H9 (cell line): ENCODE measurements around the gene CDH23. TPM values are rescaled to one million over a fixed set of nuclear protein-coding genes. Genes with fewer than 3 reads are reported as not detected.

ENCODE experiments used
- DNase-seq: peaks from one replicate; pipeline ENCODE4 v3.0.0-alpha.2; 2017
- H2AFZ ChIP-seq: one replicate; pipeline ENCODE4 v1.6.1; 2013; ENCODE audit warnings: mild to moderate bottlenecking, low read length, control low read depth, moderate library complexity
- H2AK5ac ChIP-seq: 2 replicates; pipeline ENCODE4 v1.6.1; 2013; ENCODE audit warnings: low read length, control low read depth, mixed read lengths; ENCODE audit not compliant: insufficient read length
- H2BK120ac ChIP-seq: one replicate; pipeline ENCODE4 v1.6.1; 2013; ENCODE audit warnings: low read depth, mild to moderate bottlenecking, low read length, control low read depth, inconsistent platforms; ENCODE audit not compliant: poor library complexity, severe bottlenecking
- H2BK12ac ChIP-seq: 2 replicates; pipeline ENCODE4 v1.6.1; 2013; ENCODE audit warnings: low read length, control low read depth, mixed read lengths, low read depth; ENCODE audit not compliant: insufficient read length
- H2BK15ac ChIP-seq: 2 replicates; pipeline ENCODE4 v1.6.1; 2013; ENCODE audit warnings: low read depth, low read length, control low read depth
- H2BK20ac ChIP-seq: one replicate; pipeline ENCODE4 v1.6.1; 2013; ENCODE audit warnings: low read depth, mild to moderate bottlenecking, low read length, control low read depth, inconsistent platforms; ENCODE audit not compliant: poor library complexity, severe bottlenecking
- H2BK5ac ChIP-seq: 2 replicates; pipeline ENCODE4 v1.6.1; 2013; ENCODE audit warnings: low read length, control low read depth, mixed read lengths; ENCODE audit not compliant: insufficient read length
- H3K14ac ChIP-seq: 2 replicates; pipeline ENCODE4 v1.6.1; 2013; ENCODE audit warnings: low read length, control low read depth; ENCODE audit not compliant: insufficient read depth
- H3K18ac ChIP-seq: 2 replicates; pipeline ENCODE4 v1.6.1; 2013; ENCODE audit warnings: low read depth, mild to moderate bottlenecking, mixed read lengths, low read length, control low read depth; ENCODE audit not compliant: insufficient read length
- H3K23ac ChIP-seq: 2 replicates; pipeline ENCODE4 v1.6.1; 2013; ENCODE audit warnings: low read length, control low read depth, mixed read lengths, low read depth; ENCODE audit not compliant: insufficient read length
- H3K23me2 ChIP-seq: 2 replicates; pipeline ENCODE4 v1.6.1; 2013; ENCODE audit warnings: low read depth, mild to moderate bottlenecking, mixed read lengths, low read length, control low read depth; ENCODE audit not compliant: insufficient read length, poor library complexity, severe bottlenecking
- H3K27ac ChIP-seq: 2 replicates; pipeline ENCODE4 v1.5.1; 2013; ENCODE audit warnings: low read length, control low read depth, mixed read lengths, low read depth; ENCODE audit not compliant: insufficient read length
- H3K27me3 ChIP-seq: 2 replicates; pipeline ENCODE4 v1.6.1; 2013; ENCODE audit warnings: low read length, control low read depth, inconsistent platforms; ENCODE audit not compliant: insufficient read depth
- H3K4ac ChIP-seq: 2 replicates; pipeline ENCODE4 v1.6.1; 2013; ENCODE audit warnings: low read depth, mild to moderate bottlenecking, control low read depth, inconsistent platforms, low read length, moderate library complexity
- H3K4me1 ChIP-seq: 2 replicates; pipeline ENCODE4 v1.6.1; 2013; ENCODE audit warnings: low read length, control low read depth, inconsistent platforms; ENCODE audit not compliant: insufficient read depth
- H3K4me2 ChIP-seq: 2 replicates; pipeline ENCODE4 v1.6.1; 2013; ENCODE audit warnings: low read length, control low read depth, mixed read lengths; ENCODE audit not compliant: insufficient read length, insufficient read depth
- H3K56ac ChIP-seq: 2 replicates; pipeline ENCODE4 v1.6.1; 2013; ENCODE audit warnings: low read depth, mild to moderate bottlenecking, mixed read lengths, low read length, control low read depth; ENCODE audit not compliant: insufficient read length
- H3K79me1 ChIP-seq: 2 replicates; pipeline ENCODE4 v1.6.1; 2013; ENCODE audit warnings: low read depth, mild to moderate bottlenecking, moderate library complexity, low read length, control low read depth, inconsistent platforms; ENCODE audit not compliant: insufficient read depth, poor library complexity, severe bottlenecking
- H3K79me2 ChIP-seq: 2 replicates; pipeline ENCODE4 v1.6.1; 2013; ENCODE audit warnings: low read length, control low read depth, inconsistent platforms; ENCODE audit not compliant: insufficient read depth
- H3K9ac ChIP-seq: 2 replicates; pipeline ENCODE4 v1.6.1; 2013; ENCODE audit warnings: low read length, control low read depth, mixed read lengths; ENCODE audit not compliant: insufficient read length; ENCODE audit errors: extremely low read depth
- H3K9me3 ChIP-seq: one replicate; pipeline ENCODE4 v1.6.1; 2013; ENCODE audit warnings: low read depth, low read length, inconsistent platforms; ENCODE audit not compliant: control insufficient read depth
- H3T11ph ChIP-seq: one replicate; pipeline ENCODE4 v1.6.1; 2013; ENCODE audit warnings: mild to moderate bottlenecking, low read length, control low read depth, inconsistent platforms
- H4K20me1 ChIP-seq: one replicate; pipeline ENCODE4 v1.6.1; 2013; ENCODE audit not compliant: control insufficient read depth, insufficient read length, insufficient read depth
- H4K5ac ChIP-seq: 2 replicates; pipeline ENCODE4 v1.6.1; 2013; ENCODE audit warnings: low read depth, mild to moderate bottlenecking, mixed read lengths, low read length, control low read depth; ENCODE audit not compliant: insufficient read length
- H4K8ac ChIP-seq: replicated peaks from 2 replicates; pipeline ENCODE4 v1.6.1; 2013; ENCODE audit warnings: low read length, control low read depth, mixed read lengths, low read depth; ENCODE audit not compliant: insufficient read length
- H4K91ac ChIP-seq: 2 replicates; pipeline ENCODE4 v1.6.1; 2013; ENCODE audit warnings: low read depth, mild to moderate bottlenecking, moderate library complexity, mixed read lengths, low read length, control low read depth; ENCODE audit not compliant: insufficient read length
- H3K27ac Mint-ChIP-seq, 3 experiments: 2 replicates in 2 of 3; 3 replicates in 1 of 3; pipeline ENCODE4 v1.8.0; 2020 to 2021; ENCODE audit warnings: mixed read lengths in 3 of 3, mild to moderate bottlenecking in 1 of 3, moderate library complexity in 1 of 3
- H3K27me3 Mint-ChIP-seq: 2 replicates; pipeline ENCODE4 v1.8.0; 2021; ENCODE audit warnings: low read depth, mild to moderate bottlenecking, moderate library complexity, mixed read lengths
- H3K36me3 Mint-ChIP-seq, 3 experiments: 2 replicates in 2 of 3; 3 replicates in 1 of 3; pipeline ENCODE4 v1.8.0; 2020 to 2021; ENCODE audit warnings: low read depth in 3 of 3, mixed read lengths in 3 of 3; ENCODE audit not compliant: insufficient read depth in 1 of 3
- H3K4me1 Mint-ChIP-seq, 2 experiments: 2 replicates each; pipeline ENCODE4 v1.8.0; 2020; ENCODE audit warnings: mixed read lengths in 2 of 2
- H3K4me3 Mint-ChIP-seq, 2 experiments: 2 replicates in 1 of 2; 3 replicates in 1 of 2; pipeline ENCODE4 v1.8.0; 2020 to 2021; ENCODE audit warnings: mild to moderate bottlenecking in 2 of 2, mixed read lengths in 2 of 2, moderate library complexity in 1 of 2
- H3K9me3 Mint-ChIP-seq, 2 experiments: 2 replicates in 1 of 2; 3 replicates in 1 of 2; pipeline ENCODE4 v1.8.0; 2020; ENCODE audit warnings: mild to moderate bottlenecking in 2 of 2, mixed read lengths in 2 of 2, moderate library complexity in 1 of 2
- WGBS: extraction: QIAGEN DNeasy Blood & Tissue Kit; methylation state at CpG from one replicate; pipeline ENCODE4 v1.1.7; 2013; ENCODE audit warnings: missing lambda C conversion rate, low lambda C conversion rate, mixed read lengths; ENCODE audit not compliant: insufficient read length; ENCODE audit errors: extremely low coverage; 5-methylcytosine and 5-hydroxymethylcytosine counted together
- total RNA-seq: library from RNA; stranded (reverse); gene quantifications from 2 replicates; pipeline ENCODE4 v1.2.1, GENCODE V29; 2021
- TF ChIP-seq, protein P1 (sequence below): fragments of 200-600 bp; sonication (generic); conservative IDR thresholded peaks from 3 replicates; pipeline ENCODE4 v1.8.0; 2021; ENCODE audit warnings: antibody characterized with exemption, mild to moderate bottlenecking

Gene CDH23
- total RNA-seq, 1 experiment from 2014 or later: 2.1 TPM

DNA sequence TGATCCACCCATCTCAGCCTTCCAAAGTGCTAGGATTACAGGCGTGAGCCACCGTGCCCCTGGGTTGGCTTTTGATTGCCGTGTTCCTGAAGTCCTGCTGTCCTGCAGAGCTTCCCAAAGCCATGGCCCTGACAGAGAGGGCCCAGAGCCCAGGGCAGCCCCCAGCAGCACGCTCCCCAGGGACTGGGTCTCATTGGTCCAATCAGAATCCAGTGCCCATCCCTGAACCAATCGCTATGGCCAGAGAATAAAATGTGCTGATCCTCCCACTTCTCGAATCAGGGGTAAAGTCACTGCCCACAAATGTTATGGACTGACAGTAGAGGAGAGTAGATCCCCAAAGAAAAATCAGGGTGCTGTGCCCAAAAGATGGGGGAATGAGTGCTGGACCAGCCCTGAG lies 327.8 kb downstream of the CDH23 start:
- Histone ChIP-seq H2BK12ac (no peak overlapping the region), H4K5ac (no peak overlapping the region), H3K9ac (no peak overlapping the region), H2BK5ac (no peak overlapping the region), H3K79me2 (no peaks in the 10 kb centered on the region), H2AFZ (no peak overlapping the region), H3K4me1 (no peaks in the 10 kb centered on the region), H3K18ac (no peak overlapping the region), H2BK20ac (no peak overlapping the region), H3K9me3 (no peaks in the 10 kb centered on the region), H3K27ac (no peak overlapping the region), H2BK120ac (no peak overlapping the region), H3K4ac (no peak overlapping the region), H3T11ph (no peak overlapping the region), H3K79me1 (no peaks in the 10 kb centered on the region), H3K14ac (no peak overlapping the region), H2AK5ac (no peak overlapping the region), H3K23me2 (no peaks in the 10 kb centered on the region), H3K27me3 (no peaks in the 10 kb centered on the region; the same call in 1 of the 2 replicates), H4K8ac (no peak overlapping the region), H4K91ac (no peak overlapping the region), H4K20me1 (no peaks in the 10 kb centered on the region), H3K23ac (no peak overlapping the region), H2BK15ac (no peak overlapping the region), H3K4me2 (no peak overlapping the region), H3K56ac (no peak overlapping the region)
- Mint-ChIP-seq H3K27ac (no peak overlapping the region), H3K4me1 (peaks cover 6 to 20% of the 10 kb centered on the region in 2 experiments; a peak in 3 of 4 replicates), H3K27me3 (peaks cover 23% of the 10 kb centered on the region), H3K9me3 (no peaks in the 10 kb centered on the region), H3K36me3 (no peaks in the 10 kb centered on the region; a peak in 1 of 7 replicates), H3K4me3 (no peak overlapping the region)
- TF ChIP-seq, protein P1, sequence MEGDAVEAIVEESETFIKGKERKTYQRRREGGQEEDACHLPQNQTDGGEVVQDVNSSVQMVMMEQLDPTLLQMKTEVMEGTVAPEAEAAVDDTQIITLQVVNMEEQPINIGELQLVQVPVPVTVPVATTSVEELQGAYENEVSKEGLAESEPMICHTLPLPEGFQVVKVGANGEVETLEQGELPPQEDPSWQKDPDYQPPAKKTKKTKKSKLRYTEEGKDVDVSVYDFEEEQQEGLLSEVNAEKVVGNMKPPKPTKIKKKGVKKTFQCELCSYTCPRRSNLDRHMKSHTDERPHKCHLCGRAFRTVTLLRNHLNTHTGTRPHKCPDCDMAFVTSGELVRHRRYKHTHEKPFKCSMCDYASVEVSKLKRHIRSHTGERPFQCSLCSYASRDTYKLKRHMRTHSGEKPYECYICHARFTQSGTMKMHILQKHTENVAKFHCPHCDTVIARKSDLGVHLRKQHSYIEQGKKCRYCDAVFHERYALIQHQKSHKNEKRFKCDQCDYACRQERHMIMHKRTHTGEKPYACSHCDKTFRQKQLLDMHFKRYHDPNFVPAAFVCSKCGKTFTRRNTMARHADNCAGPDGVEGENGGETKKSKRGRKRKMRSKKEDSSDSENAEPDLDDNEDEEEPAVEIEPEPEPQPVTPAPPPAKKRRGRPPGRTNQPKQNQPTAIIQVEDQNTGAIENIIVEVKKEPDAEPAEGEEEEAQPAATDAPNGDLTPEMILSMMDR: no peak
- WGBS: no CpG with 5 or more reads among the region's 6 CpGs
- DNase-seq: no peak
